Transverse colon (tissue), 4 donors: ENCODE measurements around the gene CATSPERD. TPM values are rescaled to one million over a fixed set of nuclear protein-coding genes. Genes with fewer than 3 reads are reported as not detected.

Source experiments
- DNase-seq: peaks from one replicate; pipeline ENCODE4 v3.0.0-alpha.2; 2019
- H3K27ac ChIP-seq, 4 donors: fragments of 200-600 bp; sonication (generic); 2 replicates each; pipeline ENCODE4 v1.5.1; 2016 to 2018; ENCODE audit warnings: inconsistent platforms in 4 of 4
- H3K27me3 ChIP-seq: fragments of 200-600 bp; sonication (generic); 2 replicates; pipeline ENCODE4 v1.5.1; 2017; ENCODE audit warnings: inconsistent platforms
- H3K36me3 ChIP-seq, 4 donors: fragments of 200-600 bp; sonication (generic); 2 replicates each; pipeline ENCODE4 v1.5.1; 2017 to 2019; ENCODE audit warnings: inconsistent platforms in 4 of 4
- H3K4me1 ChIP-seq, 4 donors: fragments of 200-600 bp; sonication (generic); 2 replicates each; pipeline ENCODE4 v1.5.1; 2017 to 2020; ENCODE audit warnings: inconsistent platforms in 4 of 4
- H3K4me3 ChIP-seq, 4 donors: fragments of 200-600 bp; sonication (generic); 1 replicate in 1 of 4; 2 replicates in 3 of 4; pipeline versions ENCODE4 v1.5.1 to v1.6.1; 2017 to 2019; ENCODE audit warnings: inconsistent platforms in 4 of 4
- H3K9me3 ChIP-seq, 2 donors: fragments of 200-600 bp; sonication (generic); 2 replicates each; pipeline ENCODE4 v1.5.1; 2017 to 2019; ENCODE audit warnings: inconsistent platforms in 2 of 2
- CTCF ChIP-seq, 5 experiments: fragments of 200-600 bp in 3 of 5; fragments of 450-650 bp in 2 of 5; sonication (generic) in 3 of 5; IDR thresholded peaks; 1 replicate in 2 of 5; 2 replicates in 3 of 5; pipeline ENCODE4 v1.5.1; 2016 to 2017; ENCODE audit warnings: antibody characterized with exemption in 5 of 5, inconsistent platforms in 3 of 5, mild to moderate bottlenecking in 2 of 5, moderate library complexity in 1 of 5
- EP300 ChIP-seq: sonication (generic); formaldehyde crosslinking; IDR thresholded peaks from one replicate; pipeline ENCODE4 v1.6.1; 2017; ENCODE audit warnings: antibody characterized with exemption, low read depth
- POLR2A ChIP-seq: fragments of 450-650 bp; IDR thresholded peaks from one replicate; pipeline ENCODE4 v1.6.1; 2016; ENCODE audit warnings: antibody characterized with exemption, mild to moderate bottlenecking, moderate library complexity
- POLR2AphosphoS5 ChIP-seq, 3 donors: sonication (generic); formaldehyde crosslinking; IDR thresholded peaks; one replicate each; pipeline ENCODE4 v1.6.1; 2016; ENCODE audit warnings: antibody characterized with exemption in 3 of 3
- WGBS, 2 donors: methylation state at CpG; one replicate each; pipeline ENCODE4 v1.1.5; 2018; ENCODE audit warnings: low coverage in 1 of 2; 5-methylcytosine and 5-hydroxymethylcytosine counted together
- in situ Hi-C, 4 donors: fragments of 200-750 bp; cut with MboI; loops; one replicate each; pipeline versions ENCODE4 v1.15.0 to v1.15.1; 2017; ENCODE audit warnings: low sequenced_read_pairs in 3 of 4, low pct_ligation_motif_present in 1 of 4, low pct_unique_long_range_greater_than_20kb in 1 of 4
- intact Hi-C: fragments of 100-400 bp; cut with DNase I; formaldehyde crosslinking; loops from one replicate; pipeline ENCODE4 v1.15.1; 2023; ENCODE audit warnings: low total_unique reads
- total RNA-seq, 4 donors: library from RNA; depleted of rRNA; stranded (reverse); fragments of >200 nt; gene quantifications; one replicate each; pipeline ENCODE4 v1.1.0, GENCODE V29; 2016

CATSPERD gene
- total RNA-seq, 4 donors from 2014 or later, result not detected

- intact Hi-C loops (no loop called here), in situ Hi-C loops (no loop called here)
- peak overlapping the region; percentile 91 to 93 (median 92) for H3K27ac ChIP-seq
- peak overlapping the region in 3 of 4 donors; percentile 62 to 80 (median 68) for H3K4me3 ChIP-seq
- peaks cover 0 to 27% (median 5%) of the 10 kb centered on the region in 4 donors for H3K36me3 ChIP-seq
- WGBS, 2 donors, result 43% methylated on average over 28 of the region's 42 CpGs; no CpG with 5 or more reads in 1 of the 2 donors
- no peaks in the 10 kb centered on the region for H3K9me3 ChIP-seq
- H3K4me1 ChIP-seq, result peaks cover 0 to 34% (median 21%) of the 10 kb centered on the region in 4 donors
- no peak for DNase-seq
- no peaks in the 10 kb centered on the region for H3K27me3 ChIP-seq
- TF ChIP-seq CTCF (IDR thresholded peaks at IDR 0.05), result no peak
- TF ChIP-seq EP300, result no peak
- no peak for TF ChIP-seq POLR2A
- TF ChIP-seq POLR2AphosphoS5 (IDR thresholded peaks at IDR 0.05), result no peak
Measured at GRCh38 chr19:5691822-5692722, 28.4 kb upstream of the CATSPERD start.

DNA sequence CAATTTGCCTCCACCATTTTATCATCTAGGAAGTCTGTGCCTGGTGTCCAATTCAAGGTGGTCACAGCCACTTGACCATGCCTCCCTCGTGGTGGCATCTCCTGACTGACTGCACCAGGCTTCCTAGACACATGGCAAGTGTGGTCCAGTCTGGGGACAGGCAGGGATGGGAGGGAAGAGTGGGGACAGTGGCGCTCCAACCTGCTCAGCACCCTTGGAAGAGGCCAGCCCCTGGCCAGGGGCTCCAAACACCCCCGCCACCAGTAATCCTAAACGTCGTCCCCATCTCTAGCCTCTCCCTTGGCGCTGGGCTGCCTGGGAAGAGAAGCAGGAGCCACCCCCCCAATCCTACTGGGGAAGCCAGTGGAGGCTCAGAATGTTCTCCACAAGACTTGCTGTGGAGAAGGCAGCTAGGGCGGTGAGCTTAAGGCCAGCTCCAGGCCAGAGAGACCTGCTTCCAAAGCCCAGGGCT, 27.7 kb upstream of the CATSPERD start:
- no peaks in the 10 kb centered on the region for H3K27me3 ChIP-seq
- intact Hi-C loops (no loop called here), in situ Hi-C loops (no loop called here)
- no peak overlapping the region for H3K27ac ChIP-seq
- H3K36me3 ChIP-seq, result peaks cover 0 to 27% (median 5%) of the 10 kb centered on the region in 4 donors
- no peaks in the 10 kb centered on the region for H3K9me3 ChIP-seq
- DNase-seq, result no peak
- TF ChIP-seq CTCF (IDR thresholded peaks at IDR 0.05) (no peak), POLR2A (no peak), EP300 (no peak), POLR2AphosphoS5 (IDR thresholded peaks at IDR 0.05) (no peak)
- WGBS, 2 donors, result 71% methylated on average over 7 of the region's 7 CpGs; no CpG with 5 or more reads in 1 of the 2 donors
- no peak overlapping the region for H3K4me3 ChIP-seq
- peaks cover 0 to 28% (median 16%) of the 10 kb centered on the region in 4 donors for H3K4me1 ChIP-seq

DNA sequence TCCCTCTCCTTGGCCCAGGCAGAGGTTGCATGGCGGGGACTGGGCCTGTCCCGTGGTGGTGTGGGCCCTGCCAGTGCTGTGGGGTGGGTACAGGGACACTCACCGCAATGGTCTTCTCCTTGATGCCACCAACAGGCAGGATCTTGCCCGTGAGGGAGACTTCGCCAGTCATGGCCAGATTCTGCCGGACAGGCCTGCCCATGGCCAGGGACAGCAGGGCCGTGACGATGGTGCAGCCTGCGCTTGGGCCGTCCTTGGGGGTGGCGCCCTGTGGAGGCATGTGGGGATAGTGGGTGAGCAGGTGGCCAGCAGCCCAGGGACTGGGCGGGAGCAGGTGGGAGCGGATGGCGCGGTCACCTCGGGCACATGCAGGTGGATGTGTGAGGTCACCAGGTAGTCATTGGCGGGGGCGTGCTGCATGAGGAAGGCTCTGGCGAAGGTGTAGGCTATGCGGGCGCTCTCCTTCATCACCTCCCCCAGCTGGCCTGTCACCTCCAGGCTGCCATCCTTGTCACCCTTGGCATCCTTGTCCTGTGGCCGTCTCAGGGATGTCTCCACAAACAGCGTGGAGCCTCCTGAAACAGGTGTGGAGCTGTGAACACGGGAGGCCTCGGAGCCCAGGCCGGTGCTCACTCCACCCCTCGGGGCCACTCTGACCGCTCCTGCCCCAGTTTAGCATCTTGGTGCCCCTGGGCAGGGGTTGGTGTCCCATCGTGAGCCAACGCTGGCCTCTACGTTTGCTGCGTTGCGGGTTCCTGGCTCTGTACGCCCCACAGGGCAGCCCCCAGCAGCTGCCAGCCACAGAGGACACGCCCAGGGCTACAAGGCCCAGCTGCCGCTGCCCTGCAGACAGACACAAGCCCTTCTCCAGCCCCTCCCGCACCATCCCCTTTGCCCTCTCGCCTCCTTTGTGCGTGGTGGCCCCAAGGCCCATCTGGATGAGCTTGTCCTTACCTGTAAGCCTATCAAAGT, 27.0 kb upstream of the CATSPERD start:
- in situ Hi-C loops, result no loop called here
- Histone ChIP-seq H3K4me3 (no peak overlapping the region), H3K9me3 (no peaks in the 10 kb centered on the region), H3K27ac (no peak overlapping the region), H3K4me1 (peaks cover 0 to 28% (median 16%) of the 10 kb centered on the region in 4 donors), H3K27me3 (no peaks in the 10 kb centered on the region), H3K36me3 (peaks cover 0 to 31% (median 6%) of the 10 kb centered on the region in 4 donors)
- no peak for TF ChIP-seq CTCF (IDR thresholded peaks at IDR 0.05)
- TF ChIP-seq EP300, result no peak
- no peak for TF ChIP-seq POLR2AphosphoS5 (IDR thresholded peaks at IDR 0.05)
- no peak for TF ChIP-seq POLR2A
- WGBS, 2 donors, result 79% methylated on average over 37 of the region's 39 CpGs; no CpG with 5 or more reads in 1 of the 2 donors
- intact Hi-C loops, result no loop called here
- DNase-seq, result no peak
